A549 (cell line): ENCODE results near the gene EIF4G1. TPM values are rescaled to one million over a fixed set of nuclear protein-coding genes. Genes with fewer than 3 reads are reported as not detected.

ENCODE experiments used
- ATAC-seq, 2 experiments: fragments of 200-7000 bp in 1 of 2; fragments of >200 bp in 1 of 2; cut with Nextera tagmentation in 1 of 2; cut with Tn5 transposase in 1 of 2; 3 replicates each; pipeline versions ENCODE4 v1.8.0 to v1.9.1; 2018 to 2020; ENCODE audit warnings: mild to moderate bottlenecking in 1 of 2, moderate library complexity in 1 of 2
- CTCF ChIA-PET: fragments of 300-600 bp; sonication (Branson Sonifier 250); formaldehyde crosslinking; extraction: SDS; loops from one replicate; lab custom pipeline; 2021; ENCODE audit warnings: antibody characterized with exemption, inconsistent platforms; lab: Yijun Ruan, JAX
- POLR2A ChIA-PET: fragments of 350-600 bp; formaldehyde crosslinking; extraction: SDS; loops from one replicate; lab custom pipeline; 2021; ENCODE audit warnings: antibody characterized with exemption, inconsistent platforms; lab: Yijun Ruan, JAX
- DNase-seq, 2 experiments: peaks; one replicate each; pipeline versions ENCODE4 v3.0.0 to v3.0.0-alpha.2; 2011 to 2016; ENCODE audit warnings: low read depth in 1 of 2, low spot score in 1 of 2
- FAIRE-seq: peaks from 2 replicates; lab custom pipeline; 2011; peaks lifted over from hg19 to GRCh38; lab: Jason Lieb, UNC
- H3K27ac ChIP-seq, 2 experiments: fragments of >200 bp; sonication (Bioruptor Twin); formaldehyde crosslinking; 3 replicates each; pipeline ENCODE4 v1.5.1; 2016 to 2017
- H3K4me1 ChIP-seq: fragments of >200 bp; sonication (Bioruptor Twin); formaldehyde crosslinking; 3 replicates; pipeline ENCODE4 v1.6.1; 2016
- H3K4me2 ChIP-seq: fragments of >200 bp; sonication (Bioruptor Twin); formaldehyde crosslinking; 3 replicates; pipeline ENCODE4 v1.6.1; 2016
- H3K4me3 ChIP-seq: fragments of >200 bp; sonication (Bioruptor Twin); formaldehyde crosslinking; 3 replicates; pipeline ENCODE4 v1.5.1; 2016
- H3K9me3 ChIP-seq: fragments of >200 bp; sonication (Bioruptor Twin); formaldehyde crosslinking; 3 replicates; pipeline ENCODE4 v1.6.1; 2016
- CBX2 ChIP-seq: fragments of 200-600 bp; sonication (generic); IDR thresholded peaks from 2 replicates; pipeline ENCODE4 v1.6.1; 2016; ENCODE audit warnings: low read depth, mild to moderate bottlenecking, borderline replicate concordance
- EHMT2 ChIP-seq: fragments of 200-600 bp; sonication (generic); IDR thresholded peaks from 2 replicates; pipeline ENCODE4 v1.6.1; 2016; ENCODE audit warnings: antibody characterized with exemption, low read depth, mild to moderate bottlenecking, moderate library complexity
- FOXS1 ChIP-seq: fragments of 250-450 bp; sonication (Bioruptor Pico); IDR thresholded peaks from 2 replicates; pipeline ENCODE4 v1.5.0; 2020; ENCODE audit warnings: mild to moderate bottlenecking, moderate library complexity
- GATA3 ChIP-seq: IDR thresholded peaks from 2 replicates; pipeline ENCODE4 v1.6.1; 2012; ENCODE audit warnings: borderline replicate concordance
- JUNB ChIP-seq: fragments of >200 bp; sonication (Bioruptor Twin); formaldehyde crosslinking; IDR thresholded peaks from 2 replicates; pipeline ENCODE4 v1.6.1; 2016
- KDM1A ChIP-seq: fragments of 200-600 bp; sonication (generic); IDR thresholded peaks from 2 replicates; pipeline ENCODE4 v1.6.1; 2016; ENCODE audit warnings: low read depth, mild to moderate bottlenecking
- MAFK ChIP-seq: fragments of 450-650 bp; IDR thresholded peaks from 2 replicates; pipeline ENCODE4 v1.6.1; 2014; ENCODE audit not compliant: partially characterized antibody
- MYC ChIP-seq: IDR thresholded peaks from 2 replicates; pipeline ENCODE4 v1.6.1; 2012; ENCODE audit warnings: mild to moderate bottlenecking, inconsistent platforms, low read length, improper control_type of control experiment, borderline replicate concordance
- NFE2L2 ChIP-seq: fragments of 150-350 bp; conservative IDR thresholded peaks from 2 replicates; pipeline ENCODE4 v1.6.1; 2014; ENCODE audit warnings: low read length
- PHF8 ChIP-seq: fragments of 200-600 bp; sonication (generic); IDR thresholded peaks from 2 replicates; pipeline ENCODE4 v1.6.1; 2016; ENCODE audit warnings: low read depth, mild to moderate bottlenecking, antibody characterized with exemption, moderate library complexity, borderline replicate concordance
- POLR2AphosphoS2 ChIP-seq: conservative IDR thresholded peaks from 2 replicates; pipeline ENCODE4 v1.6.1; 2012; ENCODE audit warnings: low read length, improper control_type of control experiment, inconsistent platforms
- RAD21 ChIP-seq, 2 experiments: fragments of >200 bp in 1 of 2; sonication (Bioruptor Twin) in 1 of 2; formaldehyde crosslinking in 1 of 2; IDR thresholded peaks in 1 of 2; conservative IDR thresholded peaks in 1 of 2; 2 replicates in 1 of 2; 3 replicates in 1 of 2; pipeline ENCODE4 v1.6.1; 2012 to 2018; ENCODE audit warnings: inconsistent platforms in 1 of 2
- SMC3 ChIP-seq: fragments of >200 bp; sonication (Bioruptor Twin); formaldehyde crosslinking; IDR thresholded peaks from 3 replicates; pipeline ENCODE4 v1.6.1; 2018; ENCODE audit warnings: inconsistent platforms
- SREBF2 ChIP-seq: fragments of 450-650 bp; IDR thresholded peaks from 2 replicates; pipeline ENCODE4 v1.6.1; 2014; ENCODE audit warnings: mild to moderate bottlenecking, moderate library complexity
- TFCP2L1 ChIP-seq: fragments of 250-450 bp; sonication (Bioruptor Pico); IDR thresholded peaks from 2 replicates; pipeline ENCODE4 v1.5.0; 2021; ENCODE audit warnings: mild to moderate bottlenecking
- WGBS: methylation state at CpG from one replicate; pipeline ENCODE4 v1.1.6; 2017; ENCODE audit errors: missing lambda C conversion rate; 5-methylcytosine and 5-hydroxymethylcytosine counted together
- polyA plus RNA-seq, 4 experiments: library from polyadenylated mRNA; depleted of rRNA in 3 of 4; stranded (reverse); fragments of >200 nt; fragmentation: RNase III in 1 of 4; extraction: RNeasy Plus Mini Kit Qiagen cat#74134 plus additional on column Dnase treatment in 1 of 4; gene quantifications; 2 replicates in 3 of 4; 3 replicates in 1 of 4; pipeline ENCODE4 v1.2.3, GENCODE V29; 2011 to 2017
- TF ChIP-seq, protein P1 (sequence below): fragments of >200 bp; sonication (Bioruptor Twin); formaldehyde crosslinking; IDR thresholded peaks from 3 replicates; pipeline ENCODE4 v1.6.1; 2016
- TF ChIP-seq, protein P2 (sequence below): fragments of 150-350 bp; IDR thresholded peaks from 2 replicates; pipeline ENCODE4 v1.6.1; 2014; ENCODE audit warnings: low read depth, mild to moderate bottlenecking, low read length
- TF ChIP-seq, protein P3 (sequence below): fragments of >200 bp; sonication (Bioruptor Twin); formaldehyde crosslinking; IDR thresholded peaks from 3 replicates; pipeline ENCODE4 v1.5.1; 2016
- TF ChIP-seq, protein P4 (sequence below): fragments of >200 bp; sonication (Bioruptor Twin); formaldehyde crosslinking; IDR thresholded peaks from 2 replicates; pipeline ENCODE4 v1.6.1; 2016

Gene EIF4G1
- polyA plus RNA-seq, 2 of the 4 experiments (the other 2 are of a cell fraction) = 152 to 248 TPM

GRCh38 chr3:184284696-184285095 is 29.7 kb upstream of the EIF4G1 start:
- H3K4me3 ChIP-seq = no peak overlapping the region
- 4% methylated on average over 4 of the region's 4 CpGs for WGBS
- no peaks in the 10 kb centered on the region for H3K4me1 ChIP-seq
- CTCF ChIA-PET = interaction anchor here (0.6 to 4.5 kb wide), 11 partner anchors 10 to 399 kb away, joined by 3 to 24 read pairs (median 3); partner anchors contain the start of genes EEF1AKMT4 and VWA5B2
- DNase-seq (peak; percentile 71 to 78), FAIRE-seq (no peak), ATAC-seq (peak; percentile 79 to 86)
- H3K9me3 ChIP-seq = no peaks in the 10 kb centered on the region
- no peak overlapping the region for H3K4me2 ChIP-seq
- no peak overlapping the region for H3K27ac ChIP-seq
- POLR2A ChIA-PET = no interaction called here
- TF ChIP-seq TFCP2L1 (CRISPR knock-in tag) (no peak), MAFK (no peak), FOXS1 (CRISPR knock-in tag) (no peak), GATA3 (no peak), JUNB (no peak), EHMT2 (no peak), RAD21 (conservative IDR thresholded peaks at IDR 0.05 in 1 of 2, IDR thresholded peaks at IDR 0.05 in 1 of 2) (peak; percentile 39 to 67; a peak in 4 of 5 replicates), MYC (no peak), SREBF2 (no peak), NFE2L2 (no peak)
- TF ChIP-seq, protein P1, sequence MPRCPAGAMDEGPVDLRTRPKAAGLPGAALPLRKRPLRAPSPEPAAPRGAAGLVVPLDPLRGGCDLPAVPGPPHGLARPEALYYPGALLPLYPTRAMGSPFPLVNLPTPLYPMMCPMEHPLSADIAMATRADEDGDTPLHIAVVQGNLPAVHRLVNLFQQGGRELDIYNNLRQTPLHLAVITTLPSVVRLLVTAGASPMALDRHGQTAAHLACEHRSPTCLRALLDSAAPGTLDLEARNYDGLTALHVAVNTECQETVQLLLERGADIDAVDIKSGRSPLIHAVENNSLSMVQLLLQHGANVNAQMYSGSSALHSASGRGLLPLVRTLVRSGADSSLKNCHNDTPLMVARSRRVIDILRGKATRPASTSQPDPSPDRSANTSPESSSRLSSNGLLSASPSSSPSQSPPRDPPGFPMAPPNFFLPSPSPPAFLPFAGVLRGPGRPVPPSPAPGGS = no peak
- TF ChIP-seq, protein P2, sequence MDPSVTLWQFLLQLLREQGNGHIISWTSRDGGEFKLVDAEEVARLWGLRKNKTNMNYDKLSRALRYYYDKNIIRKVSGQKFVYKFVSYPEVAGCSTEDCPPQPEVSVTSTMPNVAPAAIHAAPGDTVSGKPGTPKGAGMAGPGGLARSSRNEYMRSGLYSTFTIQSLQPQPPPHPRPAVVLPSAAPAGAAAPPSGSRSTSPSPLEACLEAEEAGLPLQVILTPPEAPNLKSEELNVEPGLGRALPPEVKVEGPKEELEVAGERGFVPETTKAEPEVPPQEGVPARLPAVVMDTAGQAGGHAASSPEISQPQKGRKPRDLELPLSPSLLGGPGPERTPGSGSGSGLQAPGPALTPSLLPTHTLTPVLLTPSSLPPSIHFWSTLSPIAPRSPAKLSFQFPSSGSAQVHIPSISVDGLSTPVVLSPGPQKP = no peak
- TF ChIP-seq, protein P3, sequence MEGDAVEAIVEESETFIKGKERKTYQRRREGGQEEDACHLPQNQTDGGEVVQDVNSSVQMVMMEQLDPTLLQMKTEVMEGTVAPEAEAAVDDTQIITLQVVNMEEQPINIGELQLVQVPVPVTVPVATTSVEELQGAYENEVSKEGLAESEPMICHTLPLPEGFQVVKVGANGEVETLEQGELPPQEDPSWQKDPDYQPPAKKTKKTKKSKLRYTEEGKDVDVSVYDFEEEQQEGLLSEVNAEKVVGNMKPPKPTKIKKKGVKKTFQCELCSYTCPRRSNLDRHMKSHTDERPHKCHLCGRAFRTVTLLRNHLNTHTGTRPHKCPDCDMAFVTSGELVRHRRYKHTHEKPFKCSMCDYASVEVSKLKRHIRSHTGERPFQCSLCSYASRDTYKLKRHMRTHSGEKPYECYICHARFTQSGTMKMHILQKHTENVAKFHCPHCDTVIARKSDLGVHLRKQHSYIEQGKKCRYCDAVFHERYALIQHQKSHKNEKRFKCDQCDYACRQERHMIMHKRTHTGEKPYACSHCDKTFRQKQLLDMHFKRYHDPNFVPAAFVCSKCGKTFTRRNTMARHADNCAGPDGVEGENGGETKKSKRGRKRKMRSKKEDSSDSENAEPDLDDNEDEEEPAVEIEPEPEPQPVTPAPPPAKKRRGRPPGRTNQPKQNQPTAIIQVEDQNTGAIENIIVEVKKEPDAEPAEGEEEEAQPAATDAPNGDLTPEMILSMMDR = peak; percentile 26; the same call in 2 of the 3 replicates
- TF ChIP-seq, all 56 proteins: peak for 2

DNA sequence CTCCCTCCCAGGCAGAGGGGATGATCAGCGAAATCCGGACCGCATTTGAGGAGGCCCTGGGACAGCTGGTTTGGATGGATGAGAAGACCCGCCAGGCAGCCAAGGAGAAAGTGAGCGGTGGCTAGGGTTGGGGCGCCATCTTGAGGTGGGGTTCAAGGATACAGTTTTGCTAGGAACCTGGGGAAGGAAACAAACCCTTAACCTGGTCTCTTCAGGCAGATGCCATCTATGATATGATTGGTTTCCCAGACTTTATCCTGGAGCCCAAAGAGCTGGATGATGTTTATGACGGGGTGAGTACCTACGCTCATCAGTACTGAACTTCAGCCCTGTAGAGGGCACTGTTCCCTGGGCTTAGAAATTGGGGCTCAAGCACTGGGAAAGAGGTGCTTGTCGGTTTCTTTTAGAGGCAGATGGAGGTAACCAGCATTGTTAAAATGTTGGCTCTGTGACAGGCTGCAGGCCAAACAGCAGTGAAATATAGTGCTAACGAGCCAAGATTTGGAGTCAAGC is 24.9 kb upstream of the EIF4G1 start:
- H3K4me3 ChIP-seq = no peak overlapping the region
- DNase-seq (peak; percentile 66 to 74), ATAC-seq (peak; percentile 78 to 88; a peak in 5 of 6 replicates), FAIRE-seq (no peak)
- H3K4me2 ChIP-seq = no peak overlapping the region
- TF ChIP-seq, protein P4, sequence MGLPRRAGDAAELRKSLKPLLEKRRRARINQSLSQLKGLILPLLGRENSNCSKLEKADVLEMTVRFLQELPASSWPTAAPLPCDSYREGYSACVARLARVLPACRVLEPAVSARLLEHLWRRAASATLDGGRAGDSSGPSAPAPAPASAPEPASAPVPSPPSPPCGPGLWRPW = no peak
- peak; percentile 79 to 88 for TF ChIP-seq RAD21 (conservative IDR thresholded peaks at IDR 0.05 in 1 of 2, IDR thresholded peaks at IDR 0.05 in 1 of 2)
- no peak for TF ChIP-seq POLR2AphosphoS2
- no peak for TF ChIP-seq MAFK
- TF ChIP-seq, protein P3 = peak; percentile 71
- no peak for TF ChIP-seq PHF8
- TF ChIP-seq KDM1A = no peak
- no peak for TF ChIP-seq MYC
- no peak for TF ChIP-seq CBX2
- TF ChIP-seq SMC3 = peak; percentile 36; the same call in 1 of the 3 replicates
- no peak overlapping the region for H3K27ac ChIP-seq
- POLR2A ChIA-PET = no interaction called here
- CTCF ChIA-PET = interaction anchor here (0.5 to 1.8 kb wide), 25 partner anchors 8 to 404 kb away, joined by 3 to 11 read pairs (median 3); partner anchors contain the start of genes EEF1AKMT4, HTR3C and VWA5B2
- H3K9me3 ChIP-seq = no peaks in the 10 kb centered on the region
- 12% methylated on average over 10 of the region's 10 CpGs for WGBS
- no peaks in the 10 kb centered on the region for H3K4me1 ChIP-seq
